Measurements from ENCODE around the gene UTP11.

UTP11 gene

GRCh38 chr1:38039331-38040088, 27.0 kb downstream of the UTP11 start:
- ATAC-seq: no peak
- TF ChIP-seq GLIS3 (CRISPR knock-in tag; IDR thresholded peaks at IDR 0.05): no peak
- no peak for TF ChIP-seq ISL1 (CRISPR knock-in tag; IDR thresholded peaks at IDR 0.05)
- TF ChIP-seq TOX (CRISPR knock-in tag; IDR thresholded peaks at IDR 0.05; ENCODE audit: borderline replicate concordance): no peak
- no peak for TF ChIP-seq BACH2 (CRISPR knock-in tag; IDR thresholded peaks at IDR 0.05; ENCODE audit: borderline replicate concordance)
- TF ChIP-seq, protein P1, sequence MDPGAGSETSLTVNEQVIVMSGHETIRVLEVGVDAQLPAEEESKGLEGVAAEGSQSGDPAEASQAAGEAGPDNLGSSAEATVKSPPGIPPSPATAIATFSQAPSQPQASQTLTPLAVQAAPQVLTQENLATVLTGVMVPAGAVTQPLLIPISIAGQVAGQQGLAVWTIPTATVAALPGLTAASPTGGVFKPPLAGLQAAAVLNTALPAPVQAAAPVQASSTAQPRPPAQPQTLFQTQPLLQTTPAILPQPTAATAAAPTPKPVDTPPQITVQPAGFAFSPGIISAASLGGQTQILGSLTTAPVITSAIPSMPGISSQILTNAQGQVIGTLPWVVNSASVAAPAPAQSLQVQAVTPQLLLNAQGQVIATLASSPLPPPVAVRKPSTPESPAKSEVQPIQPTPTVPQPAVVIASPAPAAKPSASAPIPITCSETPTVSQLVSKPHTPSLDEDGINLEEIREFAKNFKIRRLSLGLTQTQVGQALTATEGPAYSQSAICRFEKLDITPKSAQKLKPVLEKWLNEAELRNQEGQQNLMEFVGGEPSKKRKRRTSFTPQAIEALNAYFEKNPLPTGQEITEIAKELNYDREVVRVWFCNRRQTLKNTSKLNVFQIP (CRISPR knock-in tag; IDR thresholded peaks at IDR 0.05; ENCODE audit: borderline replicate concordance, low read depth): no peak
- no peak for TF ChIP-seq ZC3H10 (CRISPR knock-in tag; IDR thresholded peaks at IDR 0.05)
- no peak for TF ChIP-seq ZNF565 (CRISPR knock-in tag; conservative IDR thresholded peaks at IDR 0.05; ENCODE audit: low read depth)
- no peak for TF ChIP-seq ZFP3 (CRISPR knock-in tag; IDR thresholded peaks at IDR 0.05)
- TF ChIP-seq RARB (CRISPR knock-in tag; IDR thresholded peaks at IDR 0.05): no peak
- TF ChIP-seq ZNF70 (CRISPR knock-in tag; IDR thresholded peaks at IDR 0.05): no peak

GRCh38 chr1:38041936-38042834, 29.7 kb downstream of the UTP11 start:
- no peak for TF ChIP-seq CSDC2 (CRISPR knock-in tag; IDR thresholded peaks at IDR 0.05)
- TF ChIP-seq, protein P1 (CRISPR knock-in tag; IDR thresholded peaks at IDR 0.05; ENCODE audit: borderline replicate concordance, low read depth): no peak
- TF ChIP-seq, protein P2, sequence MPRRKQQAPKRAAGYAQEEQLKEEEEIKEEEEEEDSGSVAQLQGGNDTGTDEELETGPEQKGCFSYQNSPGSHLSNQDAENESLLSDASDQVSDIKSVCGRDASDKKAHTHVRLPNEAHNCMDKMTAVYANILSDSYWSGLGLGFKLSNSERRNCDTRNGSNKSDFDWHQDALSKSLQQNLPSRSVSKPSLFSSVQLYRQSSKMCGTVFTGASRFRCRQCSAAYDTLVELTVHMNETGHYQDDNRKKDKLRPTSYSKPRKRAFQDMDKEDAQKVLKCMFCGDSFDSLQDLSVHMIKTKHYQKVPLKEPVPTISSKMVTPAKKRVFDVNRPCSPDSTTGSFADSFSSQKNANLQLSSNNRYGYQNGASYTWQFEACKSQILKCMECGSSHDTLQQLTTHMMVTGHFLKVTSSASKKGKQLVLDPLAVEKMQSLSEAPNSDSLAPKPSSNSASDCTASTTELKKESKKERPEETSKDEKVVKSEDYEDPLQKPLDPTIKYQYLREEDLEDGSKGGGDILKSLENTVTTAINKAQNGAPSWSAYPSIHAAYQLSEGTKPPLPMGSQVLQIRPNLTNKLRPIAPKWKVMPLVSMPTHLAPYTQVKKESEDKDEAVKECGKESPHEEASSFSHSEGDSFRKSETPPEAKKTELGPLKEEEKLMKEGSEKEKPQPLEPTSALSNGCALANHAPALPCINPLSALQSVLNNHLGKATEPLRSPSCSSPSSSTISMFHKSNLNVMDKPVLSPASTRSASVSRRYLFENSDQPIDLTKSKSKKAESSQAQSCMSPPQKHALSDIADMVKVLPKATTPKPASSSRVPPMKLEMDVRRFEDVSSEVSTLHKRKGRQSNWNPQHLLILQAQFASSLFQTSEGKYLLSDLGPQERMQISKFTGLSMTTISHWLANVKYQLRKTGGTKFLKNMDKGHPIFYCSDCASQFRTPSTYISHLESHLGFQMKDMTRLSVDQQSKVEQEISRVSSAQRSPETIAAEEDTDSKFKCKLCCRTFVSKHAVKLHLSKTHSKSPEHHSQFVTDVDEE (CRISPR knock-in tag; IDR thresholded peaks at IDR 0.05): no peak
- TF ChIP-seq BACH2 (CRISPR knock-in tag; IDR thresholded peaks at IDR 0.05; ENCODE audit: borderline replicate concordance): no peak
- TF ChIP-seq TCF4 (CRISPR knock-in tag; IDR thresholded peaks at IDR 0.05; ENCODE audit: borderline replicate concordance): no peak
- TF ChIP-seq ZFP30 (CRISPR knock-in tag; IDR thresholded peaks at IDR 0.05): no peak
- TF ChIP-seq TOX (CRISPR knock-in tag; IDR thresholded peaks at IDR 0.05; ENCODE audit: borderline replicate concordance): no peak
- ATAC-seq: no peak

DNA sequence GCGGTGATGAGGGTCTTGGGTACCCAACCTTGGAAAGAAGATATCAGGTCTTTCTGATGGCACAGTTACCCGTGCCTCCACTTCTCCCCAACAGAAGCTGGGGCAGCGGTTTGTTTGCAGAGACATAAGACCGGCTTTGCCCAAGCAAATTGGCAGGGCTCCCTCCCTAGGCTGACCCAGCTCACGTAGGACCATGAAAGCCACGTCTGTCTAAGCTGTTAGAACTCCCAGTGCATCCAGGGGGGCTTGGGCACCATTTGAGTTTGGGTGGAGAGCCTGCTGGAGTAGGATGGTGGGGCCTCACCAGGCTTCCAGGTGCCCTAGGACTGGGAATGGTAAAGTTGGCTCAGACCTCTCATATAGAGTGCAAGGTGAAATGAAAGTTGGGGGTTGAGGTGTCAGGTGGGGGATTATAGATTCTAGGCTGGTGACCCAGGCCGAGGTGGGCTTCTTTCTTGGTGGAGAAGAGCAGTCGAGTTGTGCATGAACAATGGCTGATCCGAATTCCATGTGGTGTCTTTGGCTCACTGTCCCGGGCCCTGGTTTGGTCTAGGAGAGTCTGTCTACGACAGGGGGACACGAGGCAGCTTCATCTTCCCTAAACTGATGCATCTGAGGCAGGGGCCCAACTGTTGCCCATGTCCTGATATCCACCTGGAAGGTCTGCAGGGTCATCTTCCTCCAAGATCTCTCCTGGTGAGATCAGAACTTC, 30.7 kb downstream of the UTP11 start:
- ATAC-seq: no peak
- TF ChIP-seq TOX (CRISPR knock-in tag; IDR thresholded peaks at IDR 0.05; ENCODE audit: borderline replicate concordance): no peak
- TF ChIP-seq TCF4 (CRISPR knock-in tag; IDR thresholded peaks at IDR 0.05; ENCODE audit: borderline replicate concordance): no peak
- TF ChIP-seq PPARA (CRISPR knock-in tag; IDR thresholded peaks at IDR 0.05; ENCODE audit: borderline replicate concordance): no peak
- TF ChIP-seq OSR1 (CRISPR knock-in tag; IDR thresholded peaks at IDR 0.05): no peak
- TF ChIP-seq, protein P1 (CRISPR knock-in tag; IDR thresholded peaks at IDR 0.05; ENCODE audit: borderline replicate concordance, low read depth): no peak
- no peak for TF ChIP-seq SNAI2 (CRISPR knock-in tag; IDR thresholded peaks at IDR 0.05)
- TF ChIP-seq ESRRG (CRISPR knock-in tag; IDR thresholded peaks at IDR 0.05): no peak
- no peak for TF ChIP-seq ZNF8 (CRISPR knock-in tag; IDR thresholded peaks at IDR 0.05)
- TF ChIP-seq ZC3H10 (CRISPR knock-in tag; IDR thresholded peaks at IDR 0.05): no peak
- TF ChIP-seq BACH2 (CRISPR knock-in tag; IDR thresholded peaks at IDR 0.05; ENCODE audit: borderline replicate concordance): no peak
